Amniotic stem cell (primary cell): ENCODE results near the gene KRTAP2-2.

ENCODE experiments used
- DNase-seq: peaks from one replicate; lab custom pipeline; 2025; lab: John Stamatoyannopoulos, UW

Gene KRTAP2-2

DNA sequence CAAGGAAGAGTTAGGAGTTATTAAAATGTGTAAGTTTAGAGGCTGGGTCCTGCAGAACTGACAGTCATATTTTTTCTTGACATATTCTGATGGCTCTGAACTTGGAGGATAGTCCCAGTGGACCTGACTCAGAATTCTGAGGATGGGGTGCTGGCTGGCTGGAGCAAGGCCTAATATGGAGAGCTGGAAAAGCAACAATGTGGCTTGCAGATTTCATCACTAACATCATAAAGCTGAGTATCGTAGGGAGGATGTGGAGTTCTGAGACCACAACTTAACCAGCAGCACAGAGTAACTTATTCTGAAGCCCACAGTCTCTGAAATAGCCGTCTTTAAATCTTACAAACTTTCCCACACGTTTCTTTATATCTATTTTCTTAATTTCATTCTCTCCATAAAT is 30.3 kb downstream of the KRTAP2-2 start:
- no peak for DNase-seq

DNA sequence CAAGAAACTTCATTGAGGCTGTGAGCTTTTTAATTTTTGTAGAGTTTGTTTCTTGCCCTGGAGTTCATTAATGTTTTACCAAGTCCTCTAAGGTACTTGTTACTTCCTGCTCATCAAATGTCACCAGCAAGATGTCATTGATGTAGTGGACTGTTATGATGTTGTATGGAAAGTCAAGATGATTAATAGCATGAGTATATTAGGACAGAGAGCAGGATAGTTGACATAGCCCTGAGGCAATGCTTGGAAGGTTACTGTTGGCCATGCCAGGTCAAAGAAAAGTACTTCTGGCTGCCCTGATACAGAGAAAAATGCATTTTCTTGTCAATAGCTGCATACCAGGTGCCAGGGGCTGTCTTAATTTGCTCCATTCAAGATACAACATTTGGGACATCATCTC is 34.7 kb downstream of the KRTAP2-2 start:
- no peak for DNase-seq

- DNase-seq: no peak
Observed at GRCh38 chr17:41019415-41019814, 35.6 kb downstream of the KRTAP2-2 start.

DNA sequence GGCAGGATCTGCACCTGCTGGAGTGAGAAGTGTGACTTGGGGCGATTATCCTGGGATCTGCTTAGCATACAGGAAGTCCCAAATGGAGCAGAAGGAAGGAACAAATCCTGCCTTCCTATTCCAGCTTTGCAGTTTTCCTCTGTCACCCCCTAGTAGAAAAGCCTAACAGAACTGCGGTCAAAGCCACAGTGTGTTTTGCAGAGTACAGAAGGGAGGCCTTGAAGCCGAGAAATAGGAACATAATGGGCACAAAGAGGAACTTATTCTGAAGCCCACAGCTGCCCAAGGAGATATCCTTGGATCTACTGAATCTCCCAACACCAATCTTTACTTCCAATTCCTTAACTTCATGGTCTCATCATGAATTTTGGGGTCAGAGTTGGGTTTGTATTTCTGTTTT is 36.5 kb downstream of the KRTAP2-2 start:
- DNase-seq: no peak

DNA sequence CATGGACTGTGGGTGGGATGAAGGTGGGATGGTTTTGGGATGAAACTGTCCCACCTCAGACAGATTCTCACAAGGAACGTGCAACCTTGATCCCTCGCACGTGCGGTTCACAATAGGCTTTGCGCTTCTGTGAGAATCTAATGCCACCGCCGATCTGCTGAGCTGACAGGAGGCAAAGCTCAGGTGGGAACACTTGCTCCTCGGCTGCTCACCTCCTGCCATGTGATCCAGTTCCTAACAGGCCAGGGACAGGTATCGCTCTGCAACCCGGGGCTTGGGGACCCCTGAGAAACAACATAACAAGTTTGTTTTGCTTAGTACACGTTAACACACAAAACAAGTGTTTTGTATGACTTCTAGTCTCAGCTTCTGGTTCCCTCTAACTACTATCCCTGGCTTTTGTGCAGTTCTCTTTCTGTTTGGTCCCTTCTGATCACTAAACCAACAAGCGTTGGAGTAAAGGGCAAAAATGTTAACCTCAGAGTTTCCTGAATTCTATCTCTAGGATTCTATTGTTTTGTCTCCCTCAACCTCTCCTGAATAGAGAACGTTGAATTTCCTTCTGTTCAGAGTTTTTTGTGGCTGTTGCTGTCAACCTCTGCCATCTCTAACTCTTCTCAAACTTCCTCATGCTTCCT is 38.3 kb downstream of the KRTAP2-2 start:
- no peak for DNase-seq

GRCh38 chr17:41015454-41015853 is 39.6 kb downstream of the KRTAP2-2 start:
- no peak for DNase-seq

DNA sequence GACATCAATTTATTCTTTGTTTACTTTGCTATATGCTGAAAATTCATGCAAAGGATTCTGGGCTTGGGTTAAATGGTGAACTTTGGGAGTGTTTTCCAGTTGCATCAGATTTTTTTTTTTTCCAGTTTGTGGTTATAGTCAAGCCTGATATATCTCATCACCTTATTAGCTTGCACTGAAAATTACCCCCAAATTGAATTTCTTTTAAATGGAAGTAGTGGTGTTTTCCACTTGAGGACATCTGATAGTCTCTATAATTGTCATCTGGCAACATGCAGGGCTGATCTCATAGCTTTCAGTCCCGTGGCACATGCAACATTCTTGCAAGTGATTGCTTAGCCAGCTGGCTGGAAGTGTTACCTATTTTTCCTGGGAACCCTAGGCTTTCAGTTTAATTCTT is 41.4 kb downstream of the KRTAP2-2 start:
- no peak for DNase-seq

DNA sequence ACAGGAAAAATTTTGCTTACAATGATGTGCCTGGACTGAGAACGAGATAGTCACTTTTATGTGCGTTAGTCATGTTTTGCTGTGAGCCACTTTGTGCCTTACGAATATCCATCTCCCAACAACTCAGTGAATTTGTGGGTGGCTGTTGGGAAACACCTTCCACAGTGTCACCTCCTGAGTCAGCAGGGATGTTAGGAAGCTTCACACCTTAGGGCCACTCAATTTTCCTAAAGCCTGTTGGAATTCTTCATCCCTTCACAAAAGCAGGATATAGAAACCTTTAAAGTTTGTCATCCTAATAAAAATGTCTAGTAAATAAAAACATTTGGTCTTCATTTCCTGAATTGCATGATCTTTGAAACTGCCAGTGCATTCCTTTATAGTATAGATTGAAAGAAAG is 41.8 kb downstream of the KRTAP2-2 start:
- no peak for DNase-seq

GRCh38 chr17:41012326-41013120 is 42.5 kb downstream of the KRTAP2-2 start:
- DNase-seq: no peak

GRCh38 chr17:41010441-41010840 is 44.6 kb downstream of the KRTAP2-2 start:
- no peak for DNase-seq

DNA sequence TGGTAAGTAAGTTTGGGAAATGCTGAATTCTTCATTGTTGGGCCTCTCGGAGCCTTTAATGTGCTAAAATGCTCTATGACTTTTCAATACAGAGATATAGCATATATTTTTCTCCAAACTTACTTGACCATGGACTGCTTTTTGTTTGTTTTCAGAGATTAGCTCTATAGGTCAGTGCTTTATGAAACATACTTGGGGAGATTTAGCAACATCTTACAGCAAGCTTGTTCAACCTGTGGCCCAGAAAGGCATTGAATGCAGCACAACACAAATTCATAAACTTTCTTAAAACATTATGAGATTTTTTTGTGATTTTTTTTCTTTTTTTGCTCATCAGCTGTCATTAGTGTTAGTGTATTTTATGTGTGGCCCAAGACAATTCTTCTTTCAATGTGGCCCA is 45.1 kb downstream of the KRTAP2-2 start:
- DNase-seq: no peak

DNA sequence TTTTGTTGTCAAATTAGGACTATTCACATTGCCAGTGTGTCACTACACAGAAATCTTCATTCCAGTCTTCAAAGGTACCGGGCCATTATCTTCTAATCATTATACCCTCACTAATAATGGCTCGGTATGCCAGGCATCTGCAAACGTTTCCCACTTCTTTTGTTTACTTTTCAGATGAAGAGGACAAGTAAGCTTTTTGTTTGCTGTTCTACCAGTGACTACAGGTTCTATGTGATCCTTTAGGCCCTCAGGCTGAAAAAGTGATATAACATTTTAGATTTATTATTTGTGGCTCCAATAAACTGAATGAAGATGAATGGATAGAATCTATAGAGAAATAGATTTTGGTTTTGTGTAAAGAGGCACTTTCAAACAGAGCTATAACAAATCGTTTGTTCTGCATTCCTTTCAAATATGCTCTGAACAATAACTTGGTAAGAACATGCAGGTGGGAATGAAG is 45.7 kb downstream of the KRTAP2-2 start:
- no peak for DNase-seq

DNA sequence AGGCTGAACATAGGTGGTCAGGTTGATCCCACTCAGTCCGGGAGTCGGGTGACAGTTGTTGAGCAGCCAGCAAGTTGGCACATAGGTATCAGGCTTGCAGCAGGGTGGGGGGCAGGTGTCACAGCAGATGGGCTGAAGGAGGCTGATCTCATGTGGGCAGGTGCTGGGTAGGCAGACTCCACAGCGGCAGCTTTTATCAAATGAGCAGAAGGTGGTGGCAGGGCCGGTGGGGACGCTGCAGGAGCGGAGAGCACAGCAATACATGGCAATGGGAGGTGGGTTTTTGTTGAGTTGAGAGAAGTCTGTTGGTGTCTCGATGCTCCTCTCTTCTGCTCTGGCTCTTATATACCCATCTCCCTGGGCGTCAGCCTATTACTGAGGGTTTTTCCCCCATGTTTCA is 46.2 kb downstream of the KRTAP2-2 start, which contains the start of gene KRTAP3-1:
TSS of gene KRTAP3-1 (minus strand) at position 318 of the 400 bp plus-strand sequence. CDS start at position 264, 54 bp downstream.
- no peak for DNase-seq
